Stomach (tissue), 9 donors: ENCODE results near the gene FBXL17. TPM values are rescaled to one million over a fixed set of nuclear protein-coding genes. Genes with fewer than 3 reads are reported as not detected.
A peak's percentile ranks its signal among the peaks of the same experiment; 100 is the strongest.

Experiments
- DNase-seq, 2 donors: peaks; one replicate each; pipeline versions ENCODE4 v3.0.0 to v3.0.0-alpha.2; 2013 to 2019
- H3K27ac ChIP-seq, 5 donors: fragments of 200-600 bp in 4 of 5; sonication (generic) in 4 of 5; one replicate each; pipeline ENCODE4 v1.5.1; 2013 to 2019; ENCODE audit warnings: mild to moderate bottlenecking in 1 of 5, moderate library complexity in 1 of 5
- H3K27me3 ChIP-seq, 3 donors: fragments of 200-600 bp; sonication (generic); one replicate each; pipeline ENCODE4 v1.5.1; 2017 to 2019; ENCODE audit warnings: mixed run types in 1 of 3
- H3K36me3 ChIP-seq, 4 donors: fragments of 200-600 bp; sonication (generic); 1 replicate in 3 of 4; 2 replicates in 1 of 4; pipeline ENCODE4 v1.5.1; 2016 to 2019
- H3K4me1 ChIP-seq, 4 donors: fragments of 200-600 bp; sonication (generic); one replicate each; pipeline ENCODE4 v1.5.1; 2016 to 2019
- H3K4me3 ChIP-seq, 4 donors: fragments of 200-600 bp; sonication (generic) in 3 of 4; one replicate each; pipeline ENCODE4 v1.5.1; 2016 to 2019; ENCODE audit warnings: mild to moderate bottlenecking in 1 of 4
- H3K9me3 ChIP-seq, 4 donors: fragments of 200-600 bp; sonication (generic); one replicate each; pipeline ENCODE4 v1.5.1; 2016 to 2019
- CTCF ChIP-seq, 7 experiments: fragments of 450-650 bp in 4 of 7; fragments of 200-600 bp in 3 of 7; sonication (generic) in 3 of 7; IDR thresholded peaks; one replicate each; pipeline ENCODE4 v1.5.1; 2016 to 2019; ENCODE audit warnings: antibody characterized with exemption in 7 of 7, control low read depth in 2 of 7, mild to moderate bottlenecking in 1 of 7
- EP300 ChIP-seq: sonication (generic); formaldehyde crosslinking; IDR thresholded peaks from one replicate; pipeline ENCODE4 v1.6.1; 2017; ENCODE audit warnings: antibody characterized with exemption
- POLR2A ChIP-seq, 4 donors: fragments of 450-650 bp; IDR thresholded peaks; one replicate each; pipeline ENCODE4 v1.6.1; 2016; ENCODE audit warnings: antibody characterized with exemption in 4 of 4, control low read depth in 2 of 4, mild to moderate bottlenecking in 1 of 4, moderate library complexity in 1 of 4
- POLR2AphosphoS5 ChIP-seq, 3 donors: sonication (generic); formaldehyde crosslinking; IDR thresholded peaks; one replicate each; pipeline ENCODE4 v1.6.1; 2016; ENCODE audit warnings: antibody characterized with exemption in 3 of 3
- WGBS, 5 donors: extraction: QIAGEN DNeasy Blood & Tissue Kit in 3 of 5; methylation state at CpG; one replicate each; pipeline versions ENCODE4 v1.1.5 to v1.1.7; 2013 to 2018; 5-methylcytosine and 5-hydroxymethylcytosine counted together
- intact Hi-C: fragments of 100-400 bp; cut with DNase I; formaldehyde crosslinking; loops from one replicate; pipeline ENCODE4 v1.15.1; 2023; ENCODE audit warnings: low total_unique reads
- polyA plus RNA-seq, 3 donors: library from polyadenylated mRNA; stranded (reverse); fragments of 200-250 nt; gene quantifications; one replicate each; pipeline ENCODE4 v1.2.3, GENCODE V29; 2013
- total RNA-seq, 5 donors: library from RNA; depleted of rRNA; stranded (reverse); fragments of >200 nt; gene quantifications; one replicate each; pipeline versions ENCODE4 v1.1.0 to v1.2.3, GENCODE V29; 2014 to 2016
- donor health status: healthy with polysubstance abuse.
- donor health status: Bipolar disorder and iron deficiency.
- donor health status: healthy.

Gene FBXL17
- total and polyA plus RNA-seq, 8 donors, result 3.8 to 28.0 (median 14.4) TPM

GRCh38 chr5:107993341-107993740 lies 388.6 kb downstream of the FBXL17 start:
- Histone ChIP-seq H3K27ac (no peak overlapping the region), H3K4me1 (no peaks in the 10 kb centered on the region), H3K36me3 (no peaks in the 10 kb centered on the region), H3K9me3 (no peaks in the 10 kb centered on the region), H3K4me3 (no peak overlapping the region), H3K27me3 (no peaks in the 10 kb centered on the region)
- 90 to 94% (median 92%) methylated on average over 2 of the region's 2 CpGs for WGBS, 5 donors
- DNase-seq, result no peak
- TF ChIP-seq CTCF (IDR thresholded peaks at IDR 0.05), result no peak
- no peak for TF ChIP-seq POLR2A (IDR thresholded peaks at IDR 0.05)
- no peak for TF ChIP-seq EP300
- no peak for TF ChIP-seq POLR2AphosphoS5 (IDR thresholded peaks at IDR 0.05)
- intact Hi-C loops, result no loop called here

GRCh38 chr5:107990881-107991810 lies 390.8 kb downstream of the FBXL17 start:
- H3K27me3 ChIP-seq, result no peaks in the 10 kb centered on the region
- H3K9me3 ChIP-seq, result no peaks in the 10 kb centered on the region
- no peak for TF ChIP-seq EP300
- TF ChIP-seq POLR2AphosphoS5 (IDR thresholded peaks at IDR 0.05), result no peak
- no peak for TF ChIP-seq CTCF (IDR thresholded peaks at IDR 0.05)
- TF ChIP-seq POLR2A (IDR thresholded peaks at IDR 0.05), result no peak
- H3K27ac ChIP-seq, result no peak overlapping the region
- no peak overlapping the region for H3K4me3 ChIP-seq
- no peaks in the 10 kb centered on the region for H3K4me1 ChIP-seq
- no peaks in the 10 kb centered on the region for H3K36me3 ChIP-seq
- 79 to 86% (median 83%) methylated on average over 7 of the region's 7 CpGs for WGBS, 5 donors
- no peak for DNase-seq
- intact Hi-C loops, result no loop called here

GRCh38 chr5:107985144-107985543 lies 396.8 kb downstream of the FBXL17 start:
- Histone ChIP-seq H3K36me3 (no peaks in the 10 kb centered on the region), H3K9me3 (no peaks in the 10 kb centered on the region), H3K4me3 (no peak overlapping the region), H3K27ac (no peak overlapping the region), H3K4me1 (peaks cover 0 to 7% (median 0%) of the 10 kb centered on the region in 4 donors), H3K27me3 (no peaks in the 10 kb centered on the region)
- TF ChIP-seq POLR2A (IDR thresholded peaks at IDR 0.05), result no peak
- no peak for TF ChIP-seq POLR2AphosphoS5 (IDR thresholded peaks at IDR 0.05)
- TF ChIP-seq CTCF (IDR thresholded peaks at IDR 0.05), result no peak
- no peak for TF ChIP-seq EP300
- peak; percentile 31 to 57 for DNase-seq
- intact Hi-C loops, result no loop called here

- TF ChIP-seq EP300 (no peak), CTCF (IDR thresholded peaks at IDR 0.05) (no peak), POLR2A (IDR thresholded peaks at IDR 0.05) (no peak), POLR2AphosphoS5 (IDR thresholded peaks at IDR 0.05) (no peak)
- Histone ChIP-seq H3K27ac (no peak overlapping the region), H3K9me3 (no peaks in the 10 kb centered on the region), H3K4me3 (no peak overlapping the region), H3K27me3 (no peaks in the 10 kb centered on the region), H3K36me3 (no peaks in the 10 kb centered on the region), H3K4me1 (peaks cover 0 to 10% (median 2%) of the 10 kb centered on the region in 4 donors)
- intact Hi-C loops, result no loop called here
- no peak for DNase-seq
- 72 to 81% (median 76%) methylated on average over 8 of the region's 8 CpGs for WGBS, 5 donors
These were observed 399.0 kb downstream of the FBXL17 start for GRCh38 chr5:107982703-107983425.
